MM.1S (cell line): ENCODE measurements around the gene ARHGEF2.

ENCODE experiments used
- DNase-seq: peaks from one replicate; pipeline ENCODE4 v3.0.0-alpha.2; 2015
- H2AFZ ChIP-seq: fragments of 300-600 bp; sonication (generic); 2 replicates; pipeline ENCODE4 v1.6.0; 2016; ENCODE audit warnings: antibody characterized with exemption, low read length
- H3F3A ChIP-seq: fragments of 300-600 bp; sonication (generic); 2 replicates; pipeline ENCODE4 v1.6.1; 2016; ENCODE audit warnings: mild to moderate bottlenecking, antibody characterized with exemption, low read length, moderate library complexity, mixed read lengths; ENCODE audit not compliant: insufficient read depth
- H3K27ac ChIP-seq: fragments of 300-600 bp; sonication (generic); 2 replicates; pipeline ENCODE4 v1.5.1; 2016; ENCODE audit warnings: mild to moderate bottlenecking, low read length
- H3K27me3 ChIP-seq: fragments of 300-600 bp; sonication (generic); replicated peaks from 2 replicates; pipeline ENCODE4 v1.6.0; 2016; ENCODE audit warnings: low read length; ENCODE audit not compliant: insufficient read depth
- H3K36me3 ChIP-seq: fragments of 300-600 bp; sonication (generic); replicated peaks from 2 replicates; pipeline ENCODE4 v1.6.1; 2016; ENCODE audit warnings: mild to moderate bottlenecking, low read length, mixed read lengths; ENCODE audit not compliant: insufficient read depth
- H3K4me1 ChIP-seq: fragments of 300-600 bp; sonication (generic); 2 replicates; pipeline ENCODE4 v1.6.1; 2016; ENCODE audit warnings: low read length, mixed read lengths
- H3K4me2 ChIP-seq: fragments of 300-600 bp; sonication (generic); 2 replicates; pipeline ENCODE4 v1.6.0; 2016; ENCODE audit warnings: low read depth, low read length
- H3K4me3 ChIP-seq: fragments of 300-600 bp; sonication (generic); 2 replicates; pipeline ENCODE4 v1.5.1; 2016; ENCODE audit warnings: low read length, mixed read lengths
- H3K79me2 ChIP-seq: fragments of 300-600 bp; sonication (generic); 2 replicates; pipeline ENCODE4 v1.6.1; 2016; ENCODE audit warnings: mixed run types, low read length, mixed read lengths
- H3K9ac ChIP-seq: fragments of 300-600 bp; sonication (generic); 2 replicates; pipeline ENCODE4 v1.6.1; 2016; ENCODE audit warnings: low read length, mixed read lengths
- H3K9me2 ChIP-seq: fragments of 300-600 bp; sonication (generic); replicated peaks from 2 replicates; pipeline ENCODE4 v1.6.1; 2016; ENCODE audit warnings: mild to moderate bottlenecking, low read length, mixed read lengths; ENCODE audit not compliant: insufficient read depth
- H3K9me3 ChIP-seq: fragments of 300-600 bp; sonication (generic); replicated peaks from 2 replicates; pipeline ENCODE4 v1.6.1; 2016; ENCODE audit warnings: mild to moderate bottlenecking, low read length, mixed read lengths; ENCODE audit not compliant: insufficient read depth
- H4K20me1 ChIP-seq: fragments of 300-600 bp; sonication (generic); 2 replicates; pipeline ENCODE4 v1.6.1; 2016; ENCODE audit warnings: mild to moderate bottlenecking, low read length, moderate library complexity, mixed read lengths; ENCODE audit not compliant: insufficient read depth
- EZH2 ChIP-seq: fragments of 300-600 bp; sonication (generic); optimal IDR thresholded peaks from 2 replicates; pipeline ENCODE3; 2017; ENCODE audit warnings: low read depth, mild to moderate bottlenecking, antibody characterized with exemption, low read length, mixed read lengths
- EZH2phosphoT487 ChIP-seq: fragments of 300-600 bp; sonication (generic); IDR thresholded peaks from 2 replicates; pipeline ENCODE4 v1.6.1; 2018; ENCODE audit warnings: antibody characterized with exemption, low read length
- TF ChIP-seq, protein P1 (sequence below): fragments of 300-600 bp; sonication (generic); IDR thresholded peaks from 2 replicates; pipeline ENCODE4 v1.5.1; 2016; ENCODE audit warnings: antibody characterized with exemption, low read length, mixed read lengths

ARHGEF2 gene

DNA sequence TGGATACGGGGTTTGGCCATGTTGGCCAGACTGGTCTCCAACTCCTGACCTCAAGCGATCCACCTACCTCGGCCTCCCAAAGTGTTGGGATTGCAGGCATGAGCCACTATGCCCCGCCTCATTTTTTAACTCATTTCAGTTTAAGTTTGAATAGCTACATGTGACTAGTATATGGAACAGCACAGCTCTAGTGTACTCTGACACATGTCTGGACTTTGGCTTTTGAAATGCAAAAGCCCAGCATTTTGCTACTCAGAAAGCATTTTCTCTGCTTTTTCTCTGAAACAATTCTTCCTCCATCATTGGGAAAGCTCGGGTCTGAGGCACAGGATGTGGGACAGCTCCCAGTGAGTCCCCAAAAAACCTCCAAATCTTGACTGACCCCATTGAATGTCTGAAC is 46.5 kb upstream of the ARHGEF2 start:
- TF ChIP-seq EZH2: no peak
- TF ChIP-seq EZH2phosphoT487: no peak
- TF ChIP-seq, protein P1, sequence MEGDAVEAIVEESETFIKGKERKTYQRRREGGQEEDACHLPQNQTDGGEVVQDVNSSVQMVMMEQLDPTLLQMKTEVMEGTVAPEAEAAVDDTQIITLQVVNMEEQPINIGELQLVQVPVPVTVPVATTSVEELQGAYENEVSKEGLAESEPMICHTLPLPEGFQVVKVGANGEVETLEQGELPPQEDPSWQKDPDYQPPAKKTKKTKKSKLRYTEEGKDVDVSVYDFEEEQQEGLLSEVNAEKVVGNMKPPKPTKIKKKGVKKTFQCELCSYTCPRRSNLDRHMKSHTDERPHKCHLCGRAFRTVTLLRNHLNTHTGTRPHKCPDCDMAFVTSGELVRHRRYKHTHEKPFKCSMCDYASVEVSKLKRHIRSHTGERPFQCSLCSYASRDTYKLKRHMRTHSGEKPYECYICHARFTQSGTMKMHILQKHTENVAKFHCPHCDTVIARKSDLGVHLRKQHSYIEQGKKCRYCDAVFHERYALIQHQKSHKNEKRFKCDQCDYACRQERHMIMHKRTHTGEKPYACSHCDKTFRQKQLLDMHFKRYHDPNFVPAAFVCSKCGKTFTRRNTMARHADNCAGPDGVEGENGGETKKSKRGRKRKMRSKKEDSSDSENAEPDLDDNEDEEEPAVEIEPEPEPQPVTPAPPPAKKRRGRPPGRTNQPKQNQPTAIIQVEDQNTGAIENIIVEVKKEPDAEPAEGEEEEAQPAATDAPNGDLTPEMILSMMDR: no peak
- no peaks in the 10 kb centered on the region for H3F3A ChIP-seq
- H3K27me3 ChIP-seq: no peaks in the 10 kb centered on the region
- no peak overlapping the region for H3K4me3 ChIP-seq
- H3K4me2 ChIP-seq: no peak overlapping the region
- no peaks in the 10 kb centered on the region for H3K36me3 ChIP-seq
- H3K4me1 ChIP-seq: no peaks in the 10 kb centered on the region
- no peaks in the 10 kb centered on the region for H3K9me2 ChIP-seq
- H4K20me1 ChIP-seq: no peaks in the 10 kb centered on the region
- H3K27ac ChIP-seq: no peak overlapping the region
- DNase-seq: no peak
- H3K9ac ChIP-seq: no peak overlapping the region
- peaks cover 10% of the 10 kb centered on the region for H3K79me2 ChIP-seq
- no peaks in the 10 kb centered on the region for H3K9me3 ChIP-seq
- no peak overlapping the region for H2AFZ ChIP-seq

DNA sequence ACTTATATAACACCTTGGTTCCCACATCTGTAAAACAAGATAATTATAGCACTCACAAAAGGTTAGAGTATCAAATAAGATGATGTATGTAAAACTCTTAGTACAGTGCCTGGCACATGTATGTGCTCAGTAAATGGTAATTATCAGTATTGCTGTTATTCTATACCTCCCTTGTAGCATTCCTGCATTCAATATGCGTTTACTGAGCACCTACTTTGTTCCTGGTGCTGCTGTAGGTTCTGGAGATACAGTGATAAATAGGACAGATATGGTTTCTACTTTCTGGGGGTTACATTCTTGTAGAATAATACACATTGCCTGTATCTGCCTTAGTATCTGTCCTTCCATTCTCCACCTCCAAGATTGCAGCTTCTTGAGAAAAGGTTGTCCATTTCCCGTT is 43.6 kb upstream of the ARHGEF2 start:
- H3K27me3 ChIP-seq: no peaks in the 10 kb centered on the region
- DNase-seq: no peak
- H4K20me1 ChIP-seq: no peaks in the 10 kb centered on the region
- H3K9ac ChIP-seq: no peak overlapping the region
- H3K4me1 ChIP-seq: peaks cover 7% of the 10 kb centered on the region; the same call in 1 of the 2 replicates
- no peak overlapping the region for H3K27ac ChIP-seq
- H3K79me2 ChIP-seq: peaks cover 38% of the 10 kb centered on the region
- no peaks in the 10 kb centered on the region for H3K9me3 ChIP-seq
- no peak overlapping the region for H3K4me2 ChIP-seq
- H3K9me2 ChIP-seq: no peaks in the 10 kb centered on the region
- peaks cover 3% of the 10 kb centered on the region; the same call in 1 of the 2 replicates for H3K36me3 ChIP-seq
- no peak for TF ChIP-seq EZH2phosphoT487
- no peak for TF ChIP-seq EZH2
- TF ChIP-seq, protein P1: no peak
- H2AFZ ChIP-seq: no peak overlapping the region
- H3F3A ChIP-seq: 0 out of 2 replicates have a peak, but pooled peaks cover 4% of the 10 kb centered on the region
- no peak overlapping the region for H3K4me3 ChIP-seq

DNA sequence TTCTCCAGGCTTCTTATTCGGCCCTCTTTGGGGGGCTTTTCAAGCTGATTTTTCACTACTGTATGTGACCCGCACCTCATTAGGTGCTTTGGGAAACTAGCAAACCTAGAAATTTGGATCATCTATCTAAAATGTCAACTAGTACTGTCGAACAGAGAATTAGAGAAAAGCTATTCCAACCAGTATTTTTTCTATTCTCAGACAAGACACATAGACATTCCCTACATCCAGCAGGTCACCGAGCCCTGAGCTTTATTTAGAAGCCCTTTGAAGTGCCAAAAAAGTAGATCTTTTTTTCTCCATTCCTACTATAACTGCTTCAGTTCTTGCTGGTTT is 42.7 kb upstream of the ARHGEF2 start:
- Histone ChIP-seq H3K4me1 (peaks cover 7% of the 10 kb centered on the region; the same call in 1 of the 2 replicates), H4K20me1 (no peaks in the 10 kb centered on the region), H3K27ac (no peak overlapping the region)

More for the DNA sequence above, 42.7 kb upstream of the ARHGEF2 start:
- TF ChIP-seq, protein P1: no peak
- TF ChIP-seq EZH2 (no peak), EZH2phosphoT487 (no peak)
- Histone ChIP-seq H3K9me3 (no peaks in the 10 kb centered on the region), H3K9me2 (no peaks in the 10 kb centered on the region), H3K4me3 (peak overlapping the region; percentile 80), H2AFZ (peak overlapping the region; percentile 76), H3K9ac (peak overlapping the region; percentile 8; the same call in 1 of the 2 replicates), H3K27me3 (no peaks in the 10 kb centered on the region), H3K4me2 (peak overlapping the region; percentile 78), H3K36me3 (peaks cover 8% of the 10 kb centered on the region; the same call in 1 of the 2 replicates), H3F3A (peaks cover 9% of the 10 kb centered on the region; the same call in 1 of the 2 replicates), H3K79me2 (peaks cover 45% of the 10 kb centered on the region)
- DNase-seq: no peak
